ENCODE results near the gene MAP1LC3B.

MAP1LC3B gene

DNA sequence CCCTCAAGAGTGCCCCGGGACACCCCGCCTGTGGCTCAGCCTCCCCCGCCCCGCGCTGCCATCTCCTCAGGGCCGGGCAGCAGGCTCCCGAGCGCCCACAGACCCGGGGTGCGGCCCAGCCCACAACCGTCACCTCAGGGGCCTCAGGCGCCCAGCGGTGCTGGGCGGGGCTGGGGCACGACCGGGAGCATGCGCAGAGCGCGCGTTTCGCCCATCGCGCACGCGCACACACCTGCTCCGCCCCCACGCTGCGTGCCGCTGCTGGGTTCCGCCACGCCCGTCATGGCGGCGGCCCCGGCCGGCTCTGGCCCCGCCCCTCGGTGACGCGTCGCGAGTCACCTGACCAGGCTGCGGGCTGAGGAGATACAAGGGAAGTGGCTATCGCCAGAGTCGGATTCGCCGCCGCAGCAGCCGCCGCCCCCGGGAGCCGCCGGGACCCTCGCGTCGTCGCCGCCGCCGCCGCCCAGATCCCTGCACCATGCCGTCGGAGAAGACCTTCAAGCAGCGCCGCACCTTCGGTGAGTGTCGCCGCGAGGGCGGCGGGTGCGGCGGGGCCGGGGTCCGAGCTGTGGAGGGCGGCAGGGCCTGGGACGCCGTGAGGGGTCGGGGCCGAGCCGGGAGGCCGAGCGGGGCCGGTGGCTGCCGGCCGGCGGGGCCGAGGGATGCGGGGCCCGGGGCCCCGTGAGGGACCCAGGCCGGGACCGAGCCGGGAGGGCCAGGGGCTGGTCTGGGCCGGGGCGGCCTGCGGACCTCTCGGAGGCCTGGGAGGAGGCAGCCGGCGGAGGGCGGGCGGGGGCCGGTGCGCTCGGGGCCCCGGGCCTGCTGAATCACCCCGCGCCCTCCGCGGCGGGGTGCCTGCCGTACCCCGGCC, at the start of gene MAP1LC3B:
MAP1LC3B (plus strand) TSS at position 387 of the 871 bp plus-strand sequence; CDS start at position 479, 92 bp downstream.
- DNase-seq (ENCODE audit: low spot score) = peak; percentile 96

DNA sequence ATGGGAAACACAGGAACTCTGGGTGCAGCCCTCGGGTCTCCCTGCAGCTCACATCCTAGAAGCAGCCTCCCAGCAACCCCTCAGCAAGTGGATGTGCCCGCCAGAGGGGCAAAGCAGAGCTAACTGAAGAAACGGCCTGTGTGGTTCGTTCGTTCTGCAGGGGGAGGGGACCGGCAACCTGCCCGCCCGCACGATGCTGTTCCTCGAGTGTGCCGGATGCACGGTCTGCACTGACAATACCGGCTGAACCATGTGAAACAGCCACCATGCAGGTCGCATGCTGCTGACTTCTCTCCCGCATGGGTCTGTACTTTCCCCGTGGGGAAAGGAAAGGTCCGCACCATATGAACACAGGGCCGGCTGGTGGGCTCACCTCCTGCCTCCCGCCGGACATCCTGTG, 49.6 kb upstream of the MAP1LC3B start:
- DNase-seq (ENCODE audit: low spot score) = no peak

DNA sequence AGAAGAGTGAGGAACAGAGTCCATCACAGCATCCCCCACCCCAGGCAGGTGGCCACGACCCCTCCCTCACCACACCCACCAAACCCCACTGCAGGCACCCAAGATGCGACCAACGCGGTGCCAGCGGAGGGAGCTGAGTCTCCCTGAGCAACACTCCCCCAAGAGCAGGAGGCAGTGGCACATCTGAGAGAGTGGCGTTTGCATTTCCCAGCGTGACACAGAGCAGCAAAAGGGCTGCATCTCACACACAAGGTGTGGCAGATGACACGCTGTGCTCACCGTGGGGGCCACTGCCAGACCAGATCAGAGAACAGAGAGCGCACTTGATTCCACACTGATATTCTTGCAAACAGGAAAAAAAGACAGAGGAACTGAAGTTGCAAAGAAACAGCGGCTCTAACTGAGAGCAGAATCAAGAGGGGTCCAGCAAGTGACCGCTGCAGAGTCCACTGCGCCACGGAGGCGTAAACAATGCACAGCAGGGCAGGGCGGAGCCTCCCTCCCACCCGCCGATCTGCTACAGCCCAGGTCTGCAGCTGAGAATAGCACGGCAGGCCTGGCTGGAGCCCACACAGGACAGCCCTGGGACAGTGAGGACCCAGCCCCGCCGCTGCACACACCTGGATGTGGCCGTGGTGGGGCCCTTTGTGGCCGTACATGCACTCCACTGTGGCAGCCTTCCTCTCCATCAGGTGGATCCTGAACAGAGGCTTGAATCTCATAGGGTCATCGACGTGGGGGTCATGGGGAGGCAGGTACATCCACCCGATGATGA, 49.0 kb upstream of the MAP1LC3B start:
- no peak for DNase-seq (ENCODE audit: low spot score)

DNA sequence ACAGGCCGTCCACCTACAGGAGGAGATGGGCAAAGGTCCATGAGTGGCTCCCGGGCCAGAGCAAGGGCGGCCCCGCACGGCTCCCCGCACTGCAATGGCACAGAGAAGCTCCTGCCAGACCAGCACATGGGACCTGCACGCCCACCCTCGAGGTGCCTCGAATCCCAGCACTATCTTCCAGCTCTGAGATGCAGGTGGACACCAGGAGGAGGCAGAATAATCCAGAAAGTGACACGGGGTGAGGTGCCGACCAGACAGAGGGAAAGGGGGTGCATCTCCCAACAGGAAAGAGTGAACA, 48.4 kb upstream of the MAP1LC3B start:
- DNase-seq (ENCODE audit: low spot score) = no peak

DNA sequence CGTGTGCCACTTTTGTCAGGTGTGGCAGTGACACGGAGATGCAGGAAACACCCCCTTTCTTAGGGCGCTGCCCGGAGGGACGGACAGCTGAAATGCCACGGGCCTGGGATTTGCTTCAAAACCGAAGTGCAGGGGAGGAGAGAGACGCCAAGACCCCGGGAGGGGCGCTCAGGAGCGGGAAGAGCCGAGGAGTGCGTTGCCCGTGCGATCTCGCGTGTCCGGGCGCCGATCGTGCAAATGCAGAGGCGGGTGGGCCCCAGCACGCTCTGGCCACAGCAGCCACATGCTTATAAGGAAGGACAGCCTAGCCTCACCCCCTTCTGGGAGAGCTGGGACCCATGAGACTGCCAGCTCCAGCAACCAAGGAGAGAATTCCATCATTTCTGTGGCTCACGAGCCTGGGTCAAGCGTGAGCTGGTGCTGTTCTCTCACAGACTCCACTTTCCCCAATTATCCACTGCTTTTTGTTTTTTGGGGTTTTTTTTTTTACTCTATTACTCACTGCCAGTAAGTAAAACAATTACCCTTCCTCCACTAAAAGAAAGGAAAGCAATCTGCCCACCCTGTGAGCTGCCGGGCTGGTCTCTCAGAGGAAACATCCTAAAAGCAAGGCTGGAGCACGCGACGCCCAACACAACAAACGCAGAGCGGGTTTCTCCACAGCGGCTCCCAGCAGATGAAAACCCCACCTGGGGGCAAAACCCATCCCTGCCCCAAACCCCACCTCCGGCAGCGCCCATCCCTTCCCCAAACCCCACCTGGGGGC, 47.8 kb upstream of the MAP1LC3B start:
- no peak for DNase-seq (ENCODE audit: low spot score)

DNA sequence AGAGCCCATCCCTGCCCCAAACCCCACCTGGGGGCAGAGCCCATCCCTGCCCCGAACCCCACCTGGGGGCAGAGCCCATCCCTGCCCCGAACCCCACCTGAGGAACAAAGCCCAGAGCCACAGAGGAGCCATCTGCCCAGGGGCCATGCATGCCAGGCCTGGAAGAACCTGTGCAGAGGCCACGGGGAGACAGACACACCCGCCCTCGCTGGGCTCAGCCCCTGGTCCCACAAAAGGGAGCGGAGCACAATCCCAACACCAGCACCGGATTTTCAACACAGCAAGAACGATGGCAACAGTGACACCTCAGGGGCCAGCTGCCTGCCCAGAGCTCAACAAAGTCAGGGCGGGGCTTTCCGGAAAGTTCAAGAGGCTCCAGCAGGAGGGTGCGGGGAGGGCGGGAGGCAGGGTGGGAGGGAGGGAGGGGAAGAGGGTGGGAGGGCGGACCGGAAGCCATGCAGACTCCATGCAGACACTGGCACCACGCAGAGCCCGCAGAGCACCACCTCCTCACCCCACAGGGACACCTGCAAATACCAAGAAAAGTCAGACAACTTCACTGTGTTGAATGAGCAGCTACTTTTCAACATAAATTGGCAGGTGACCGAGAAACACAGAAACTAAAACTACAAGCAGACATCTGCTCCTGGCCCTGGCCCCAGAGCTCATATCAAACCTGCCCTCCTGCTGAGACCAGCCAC, 47.1 kb upstream of the MAP1LC3B start:
- no peak for DNase-seq (ENCODE audit: low spot score)

DNA sequence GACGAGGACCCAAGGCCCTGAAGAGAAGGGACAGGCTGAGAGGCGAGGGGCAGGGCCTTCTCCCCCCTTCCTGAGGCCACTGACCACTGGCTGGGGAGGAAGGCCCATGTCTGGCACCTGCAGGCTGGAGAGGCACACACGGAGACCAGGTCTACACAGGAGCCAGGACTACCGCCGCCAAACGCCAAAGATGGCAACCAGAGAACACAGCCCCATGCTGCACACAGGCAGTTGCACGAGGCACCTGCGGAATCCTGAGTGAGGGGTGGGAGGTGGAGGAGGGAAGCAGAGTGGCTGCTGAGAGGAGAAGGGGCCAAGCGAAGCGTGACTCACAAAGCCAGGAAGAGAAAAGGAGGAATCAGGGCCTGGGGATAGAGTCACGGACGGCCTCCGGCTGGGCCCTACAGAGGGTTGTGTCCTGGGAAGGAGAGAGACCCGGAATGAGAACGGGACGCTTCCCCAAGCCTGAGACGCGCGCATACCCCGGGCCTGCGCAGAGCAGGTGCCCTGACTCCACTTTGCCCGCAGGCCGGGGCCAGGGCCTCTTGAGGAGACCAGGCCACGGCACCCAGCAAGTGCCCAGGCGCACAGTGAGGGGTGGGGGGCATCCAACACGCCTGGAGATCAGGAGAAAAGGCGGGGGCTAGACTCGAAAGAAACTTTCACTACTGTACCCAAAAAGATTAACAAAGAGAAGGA, 46.3 kb upstream of the MAP1LC3B start:
- DNase-seq (ENCODE audit: low spot score) = no peak

DNA sequence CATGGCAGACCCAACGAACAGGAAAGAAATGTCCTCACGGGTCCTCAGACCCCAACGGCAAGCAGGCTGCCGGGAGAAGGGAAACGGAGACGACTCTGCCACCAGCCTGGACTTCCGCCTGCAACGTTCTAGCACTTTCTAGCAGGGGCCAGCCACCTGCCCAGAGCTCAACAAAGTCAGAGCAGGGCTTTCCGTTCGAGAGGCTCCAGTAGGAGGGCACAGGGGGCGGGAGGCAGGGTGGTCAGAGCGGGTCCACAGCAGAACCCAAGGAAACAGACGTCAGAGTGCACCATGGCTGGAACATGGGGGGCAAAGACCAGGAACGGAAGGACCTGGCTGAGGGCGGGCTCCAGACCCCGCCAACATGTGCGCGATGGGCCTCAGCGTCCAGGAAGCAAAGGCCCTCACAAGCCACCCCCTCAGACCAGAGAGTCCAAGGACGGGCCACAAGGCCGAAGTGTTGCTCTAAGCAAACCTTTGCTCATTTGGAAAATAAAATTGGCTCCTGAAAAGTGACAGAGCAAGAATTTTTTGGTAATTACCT, 45.5 kb upstream of the MAP1LC3B start:
- DNase-seq (ENCODE audit: low spot score) = no peak

DNA sequence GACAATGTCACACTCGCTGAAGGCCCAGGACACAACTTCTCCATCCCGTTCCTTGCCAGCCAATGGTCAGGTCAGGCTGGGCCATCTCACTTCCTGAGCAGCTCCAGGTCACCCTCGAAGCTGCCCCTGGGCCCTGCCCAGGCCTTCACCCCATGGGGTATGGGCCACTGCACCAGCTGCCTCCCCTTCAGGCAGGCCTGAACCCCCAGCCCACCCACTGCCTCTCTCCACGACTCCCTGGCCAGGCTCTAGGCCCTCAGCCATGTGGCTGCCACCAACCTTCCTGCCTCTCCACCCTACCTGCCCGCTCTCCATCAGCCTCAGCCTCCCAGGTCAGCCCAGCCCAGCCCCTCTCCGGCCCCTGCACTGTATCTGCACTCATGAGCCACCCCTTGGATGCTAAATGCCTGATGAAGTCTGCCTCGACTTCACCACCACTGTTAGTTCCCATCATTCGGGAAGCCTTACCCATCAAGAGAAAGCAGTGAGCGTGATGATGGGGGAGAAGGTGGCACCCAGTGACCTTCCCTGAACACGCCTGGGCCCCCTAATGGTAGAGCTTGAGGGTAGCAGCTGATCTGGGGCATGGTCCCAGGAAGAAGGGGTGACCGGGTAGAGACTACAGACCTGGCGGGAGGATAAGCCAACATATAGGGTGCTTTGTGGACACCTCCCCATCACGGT, 44.1 kb upstream of the MAP1LC3B start:
- no peak for DNase-seq (ENCODE audit: low spot score)

DNA sequence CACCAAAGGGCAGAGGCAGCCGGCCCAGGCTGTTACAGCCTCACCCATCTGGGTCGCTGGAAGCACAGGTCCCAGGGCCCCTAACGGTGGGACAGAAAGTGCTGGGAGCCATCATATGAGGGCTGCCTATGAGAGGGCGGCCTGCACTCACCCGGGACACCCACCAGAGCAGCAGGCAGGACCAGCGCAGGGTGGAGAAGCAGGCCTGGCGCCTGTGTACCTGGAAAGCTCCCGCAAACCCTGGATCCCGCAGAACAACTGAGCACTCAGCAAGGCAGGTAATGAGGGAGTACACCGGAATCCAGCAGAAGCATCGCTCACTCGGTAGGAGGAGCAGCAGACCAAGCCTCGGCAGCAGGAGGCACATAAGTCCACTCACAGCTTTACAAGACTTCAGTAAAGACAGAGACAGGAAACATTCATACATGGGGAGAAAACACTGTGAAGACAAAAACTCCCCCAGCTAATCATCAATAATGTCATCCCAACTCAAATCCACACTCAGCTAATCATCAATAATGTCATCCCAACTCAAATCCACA, 43.4 kb upstream of the MAP1LC3B start:
- no peak for DNase-seq (ENCODE audit: low spot score)

DNA sequence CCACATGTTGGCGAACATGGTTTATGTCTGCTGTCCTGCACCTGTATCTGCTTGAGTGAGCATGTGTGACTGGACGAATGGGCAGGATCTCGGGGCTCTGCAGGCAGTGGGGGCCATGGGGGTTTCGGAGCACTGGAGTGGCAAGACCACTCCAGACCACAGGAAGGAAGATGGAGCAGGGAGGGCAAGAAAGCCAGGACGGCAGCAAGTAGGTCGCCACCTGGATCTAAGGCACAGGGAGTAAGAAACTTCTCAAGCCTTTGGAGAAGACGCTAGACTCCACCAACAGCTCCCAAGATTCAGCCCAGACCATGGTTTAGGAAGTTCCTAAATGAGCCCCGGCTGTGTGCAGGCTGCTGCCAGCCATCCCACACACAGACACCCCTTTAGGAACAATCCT, 42.1 kb upstream of the MAP1LC3B start:
- DNase-seq (ENCODE audit: low spot score) = no peak

DNA sequence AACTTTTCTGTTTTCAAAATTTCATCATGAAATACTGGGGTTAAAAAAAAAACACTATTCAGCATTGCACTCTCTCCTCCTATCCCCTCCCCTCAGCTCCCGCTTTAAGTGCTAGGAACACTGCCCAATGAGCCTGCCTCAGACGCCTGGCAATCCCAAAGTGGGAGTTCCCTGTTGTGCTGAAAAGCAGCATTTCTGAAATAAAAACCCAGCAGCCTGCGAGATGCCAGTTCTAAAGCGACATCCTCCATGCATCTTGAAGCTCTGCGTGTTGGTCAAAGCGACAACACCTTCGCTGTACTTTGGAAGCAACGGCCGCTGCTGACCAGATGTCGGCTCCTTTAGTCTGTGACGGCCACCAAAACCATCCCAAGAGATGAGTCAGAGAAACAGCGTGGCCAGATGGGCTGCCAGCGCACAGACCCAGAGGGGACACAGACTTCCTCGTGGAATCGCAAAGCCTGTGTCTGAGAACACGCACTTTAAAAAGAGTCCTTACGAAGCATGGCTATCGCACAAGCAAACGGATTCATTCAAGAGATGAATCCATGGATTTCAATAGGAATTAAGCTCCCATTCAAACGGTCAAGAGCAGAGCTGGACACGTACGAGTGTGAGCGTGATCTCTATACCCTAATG, 41.3 kb upstream of the MAP1LC3B start:
- DNase-seq (ENCODE audit: low spot score) = no peak

DNA sequence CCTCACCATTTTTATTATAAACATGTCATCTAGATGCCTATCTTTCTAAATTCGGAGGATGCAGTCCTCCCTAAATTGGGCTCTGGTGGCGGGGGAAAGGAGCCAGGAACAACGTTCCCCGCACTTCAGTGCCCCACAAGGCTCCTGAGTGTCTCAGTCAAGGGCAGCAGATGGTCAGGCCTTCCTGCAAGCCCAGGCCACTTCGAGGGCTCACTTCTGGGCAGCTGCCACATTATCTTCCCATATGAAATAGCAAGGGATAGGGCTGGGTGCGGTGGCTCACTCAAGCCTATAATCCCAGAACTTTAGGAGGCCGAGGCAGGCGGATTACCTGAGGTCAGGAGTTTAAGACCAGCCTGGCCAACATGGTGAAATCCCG, 40.8 kb upstream of the MAP1LC3B start:
- DNase-seq (ENCODE audit: low spot score) = no peak

DNA sequence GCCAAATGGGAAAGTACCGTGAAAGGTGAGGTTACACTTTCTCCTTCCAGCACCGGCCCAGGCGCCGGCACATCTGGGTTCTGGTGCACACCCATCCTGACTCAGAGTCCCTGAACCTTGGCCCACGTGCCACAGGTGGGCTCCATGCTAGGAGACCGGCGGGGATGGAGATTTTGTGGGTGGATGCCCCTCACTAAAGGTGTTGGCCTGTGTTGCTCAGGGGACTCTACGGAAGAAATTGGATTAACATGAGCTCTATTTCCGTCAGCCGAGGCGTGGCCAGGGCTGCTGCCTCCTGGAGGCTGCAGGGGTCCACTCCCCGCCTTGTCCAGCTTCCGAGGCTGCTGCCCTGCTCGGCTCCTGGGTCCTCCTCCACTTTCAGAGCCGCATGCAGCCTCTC, 39.3 kb upstream of the MAP1LC3B start:
- DNase-seq (ENCODE audit: low spot score) = no peak

DNA sequence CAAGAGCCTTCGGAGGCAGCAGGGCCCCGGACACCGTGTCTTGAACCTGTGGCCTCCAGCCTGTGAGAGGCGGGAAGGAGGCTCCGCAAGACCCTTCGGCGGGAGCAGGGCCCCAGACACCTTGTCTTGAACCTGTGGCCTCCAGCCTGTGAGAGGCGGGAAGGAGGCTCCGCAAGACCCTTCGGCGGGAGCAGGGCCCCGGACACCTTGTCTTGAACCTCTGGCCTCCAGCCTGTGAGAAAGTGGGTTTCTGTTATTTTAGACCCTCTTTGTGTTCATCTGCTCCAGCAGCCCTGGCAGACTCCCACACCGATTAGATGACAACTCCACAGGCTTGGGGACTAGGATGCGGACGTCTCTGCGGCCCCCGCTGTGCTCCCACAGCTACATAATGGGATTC, 38.5 kb upstream of the MAP1LC3B start:
- DNase-seq (ENCODE audit: low spot score) = no peak

DNA sequence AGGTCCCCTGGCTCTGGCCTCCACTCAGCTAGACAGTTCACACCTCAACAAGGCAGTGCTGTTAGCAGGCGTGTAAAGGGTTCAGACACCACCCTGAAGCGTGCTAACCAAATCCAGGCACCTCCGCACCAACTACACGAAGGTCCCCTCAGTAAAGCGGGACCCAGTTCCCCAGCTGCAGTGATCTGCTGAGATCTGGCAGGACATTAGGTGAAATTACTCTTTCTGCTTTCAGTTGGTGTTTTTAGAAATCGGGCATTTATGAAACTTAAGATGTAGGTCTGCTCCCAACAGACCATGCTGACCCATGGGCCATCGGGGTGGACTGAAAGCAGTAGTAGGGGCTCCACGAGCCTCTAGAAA, 35.7 kb upstream of the MAP1LC3B start:
- DNase-seq (ENCODE audit: low spot score) = no peak

DNA sequence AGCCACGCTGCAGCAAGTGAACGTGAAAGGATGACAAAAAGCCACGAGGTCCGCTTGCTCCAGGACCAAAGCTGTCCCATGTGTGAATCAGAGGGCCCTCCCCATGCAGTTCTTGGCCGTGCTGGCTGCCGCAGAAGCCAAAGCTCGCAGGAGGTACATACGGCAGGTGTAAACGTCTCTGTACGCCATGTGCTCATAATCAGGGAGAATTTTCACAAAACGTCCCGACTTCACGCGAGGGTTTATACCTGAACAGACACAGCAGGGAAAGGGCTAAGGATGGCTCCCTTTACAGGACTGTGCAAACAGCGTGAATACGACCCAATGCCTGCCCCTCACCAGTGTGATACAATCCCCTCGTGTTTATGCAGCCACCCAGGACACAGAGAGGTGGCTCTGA, 33.9 kb upstream of the MAP1LC3B start:
- no peak for DNase-seq (ENCODE audit: low spot score)

DNA sequence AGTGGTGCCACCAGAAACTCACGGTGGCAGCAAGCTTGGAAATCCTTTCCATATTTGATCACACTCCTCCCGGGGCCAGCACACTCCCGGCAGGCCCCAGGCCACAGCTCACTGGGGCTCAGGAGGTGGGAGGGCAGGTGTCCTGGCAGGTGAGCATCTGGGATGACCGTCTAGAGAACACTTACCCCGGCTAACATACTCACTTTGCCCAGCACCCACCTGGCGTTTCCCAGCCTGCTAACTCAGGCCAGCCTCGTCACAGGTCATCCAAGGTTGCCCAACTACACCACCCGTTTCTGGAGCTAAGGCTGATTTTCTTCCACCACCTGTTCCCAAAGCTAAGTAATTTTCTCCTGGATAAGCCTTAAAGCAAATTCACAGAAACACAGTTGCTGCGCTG, 33.4 kb upstream of the MAP1LC3B start:
- DNase-seq (ENCODE audit: low spot score) = no peak

DNA sequence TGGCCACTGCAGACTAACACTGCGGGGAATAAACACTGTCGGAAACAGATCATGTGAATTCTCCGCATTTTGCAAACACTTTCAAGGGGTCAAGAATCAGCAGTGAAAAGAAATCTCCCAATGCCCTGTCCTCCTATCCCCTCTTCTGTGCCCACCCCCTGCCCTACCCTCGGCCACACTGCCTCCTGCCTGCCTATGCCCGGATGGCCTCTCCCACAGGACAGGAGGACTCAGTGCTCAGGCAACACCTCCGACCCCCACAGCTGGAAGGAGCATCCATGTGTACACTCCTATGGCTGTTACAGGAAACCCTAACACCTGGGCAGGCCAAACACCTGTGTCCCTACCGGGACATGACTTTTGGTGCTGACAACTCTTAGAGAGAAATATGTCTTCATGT, 33.0 kb upstream of the MAP1LC3B start:
- no peak for DNase-seq (ENCODE audit: low spot score)

Data from globus pallidus (tissue), 1 donor.